Measurements from ENCODE around the gene MAP1LC3B. TPM values are rescaled to one million over a fixed set of nuclear protein-coding genes. Genes with fewer than 3 reads are reported as not detected.

Gene MAP1LC3B
- total and polyA plus RNA-seq, 2 of the 8 experiments (the other 6 are each of a cell fraction or from before 2014, with no cell fraction given), result 29.5 to 48.5 TPM

DNA sequence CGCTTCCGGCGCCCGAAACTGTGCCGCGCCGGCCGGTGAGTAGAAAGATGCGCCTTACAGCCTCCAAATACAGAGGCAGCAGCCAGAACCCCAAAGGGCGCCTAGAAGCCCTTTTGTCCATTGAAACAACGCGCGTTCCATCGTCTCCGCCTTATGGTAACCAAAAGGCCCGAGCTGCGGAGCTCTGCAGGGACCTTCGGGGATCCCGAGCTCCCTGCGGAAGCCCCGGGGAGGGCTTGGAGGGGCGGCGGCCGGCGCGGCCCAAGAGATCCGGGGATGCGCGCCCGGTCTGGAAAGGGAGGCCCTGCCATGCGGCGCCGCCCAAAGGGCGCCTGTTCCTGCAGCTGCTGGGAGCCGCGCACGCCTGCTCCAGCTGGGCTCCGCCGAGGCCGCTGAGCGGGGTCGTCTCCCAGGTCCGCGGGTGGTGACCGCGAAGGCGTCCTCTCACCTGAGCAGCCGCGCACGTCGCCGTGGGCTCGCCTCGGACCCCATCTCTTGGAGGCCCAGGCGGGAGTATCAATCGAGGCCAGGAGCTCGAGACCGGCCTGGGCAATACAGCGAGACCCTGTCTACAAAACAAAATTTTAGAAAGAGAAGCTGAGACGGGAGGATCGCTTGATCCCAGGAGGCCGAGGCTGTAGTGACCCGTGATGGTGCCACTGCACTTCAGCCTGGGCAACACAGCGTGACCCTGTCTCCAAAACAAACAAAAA, 7.8 kb upstream of the MAP1LC3B start:
- POLR2A ChIA-PET (ENCODE audit: partially characterized antibody), result interaction anchor here (0.8 to 3.0 kb wide), 9 partner anchors 10 to 78 kb away, joined by 3 to 31 read pairs (median 4); partner anchors contain the start of genes C16orf95 and MAP1LC3B
- Histone ChIP-seq H3K36me3 (ENCODE audit: control insufficient read depth in 2 of 4, insufficient read depth in 4 of 4, low read length in 3 of 4) (no peaks in the 10 kb centered on the region), H3K4me2 (ENCODE audit: insufficient read depth in 1 of 2, low read depth in 2 of 2, low read length in 2 of 2) (peak overlapping the region; percentile 18 to 63), H3K23ac (ENCODE audit: insufficient read length) (no peak overlapping the region), H2BK15ac (ENCODE audit: low read length) (no peak overlapping the region), H4K91ac (replicated peaks; ENCODE audit: insufficient read length, low read length) (peak overlapping the region; percentile 85), H3K56ac (replicated peaks; ENCODE audit: insufficient read length, low read depth, low read length) (no peak overlapping the region), H3K27me3 (replicated peaks in 1 of 4; ENCODE audit: control insufficient read depth in 3 of 4, extremely low read depth in 1 of 4, insufficient read depth in 3 of 4, low read length in 3 of 4) (no peaks in the 10 kb centered on the region), H4K5ac (ENCODE audit: insufficient read length, low read depth, low read length) (peak overlapping the region; percentile 74), H3K14ac (ENCODE audit: insufficient read length) (no peak overlapping the region), H4K8ac (ENCODE audit: extremely low read depth, insufficient read depth, low read length) (peak overlapping the region; percentile 91; the same call in 1 of the 2 replicates), H3K9me3 (ENCODE audit: insufficient read depth in 2 of 2, low read depth in 1 of 2, low read length in 1 of 2) (no peaks in the 10 kb centered on the region), H3K27ac (ENCODE audit: low read depth, low read length) (peak overlapping the region; percentile 71; the same call in 1 of the 2 replicates), H3K23me2 (ENCODE audit: low read depth, low read length) (peaks cover 7% of the 10 kb centered on the region; the same call in 1 of the 2 replicates), H3K18ac (ENCODE audit: extremely low read depth, low read length) (peak overlapping the region; percentile 60), H2AFZ (ENCODE audit: low read length) (no peak overlapping the region; the same call in 1 of the 2 replicates), H3K4ac (replicated peaks; ENCODE audit: insufficient read length, low read depth, low read length) (no peak overlapping the region), H2BK5ac (ENCODE audit: low read depth, low read length) (peak overlapping the region; percentile 27), H4K20me1 (replicated peaks in 1 of 2; ENCODE audit: control insufficient read depth in 1 of 2, insufficient read depth in 2 of 2, low read length in 2 of 2) (peaks cover 4 to 15% of the 10 kb centered on the region in 2 experiments), H2AK5ac (ENCODE audit: low read depth, low read length) (no peak overlapping the region), H2BK20ac (ENCODE audit: low read length) (no peak overlapping the region), H3K4me1 (replicated peaks in 1 of 4; ENCODE audit: control insufficient read depth in 3 of 4, insufficient read depth in 4 of 4, low read length in 3 of 4) (peaks cover 5 to 6% (median 5%) of the 10 kb centered on the region in 4 experiments; a peak in 4 of 7 replicates), H3K4me3 (ENCODE audit: extremely low read depth in 1 of 4, insufficient read depth in 2 of 4, low read depth in 3 of 4, low read length in 4 of 4) (peak overlapping the region; percentile 74 to 87 (median 76)), H3K79me1 (ENCODE audit: low read depth, low read length) (peaks cover 5% of the 10 kb centered on the region), H3K79me2 (ENCODE audit: control insufficient read depth in 1 of 2, insufficient read depth in 2 of 2, low read length in 2 of 2) (peaks cover 0 to 25% of the 10 kb centered on the region in 2 experiments; a peak in 3 of 4 replicates), H2BK12ac (ENCODE audit: low read depth, low read length) (0 out of 2 replicates have a peak overlapping the region, but pooled peaks have one; percentile 39), H2BK120ac (replicated peaks; ENCODE audit: low read depth, low read length) (no peak overlapping the region), H3K9ac (replicated peaks in 1 of 4; ENCODE audit: extremely low read depth in 1 of 4, low read depth in 3 of 4, low read length in 3 of 4) (peak overlapping the region; percentile 59 to 72 (median 68))
- no peak for FAIRE-seq
- DNase-seq (ENCODE audit: low read depth in 1 of 2, low spot score in 2 of 2), result no peak
- CTCF ChIA-PET (ENCODE audit: partially characterized antibody), result interaction anchor here (0.6 to 2.6 kb wide), 7 partner anchors 10 to 87 kb away, joined by 3 to 8 read pairs (median 4); no protein-coding TSS in a partner anchor
- WGBS, 2 experiments (ENCODE audit: extremely low coverage in 1 of 2, insufficient coverage in 1 of 2, insufficient read length in 1 of 2, insufficient replicate concordance in 2 of 2, low coverage in 1 of 2, low lambda C conversion rate in 2 of 2, missing lambda C conversion rate in 1 of 2), result 8% methylated on average over 50 of the region's 64 CpGs; no CpG with 5 or more reads in 1 of the 2 experiments
- TF ChIP-seq HDAC2 (IDR thresholded peaks at IDR 0.05; ENCODE audit: borderline replicate concordance in 1 of 2, low read depth in 2 of 2, low read length in 2 of 2), result peak in 1 of 2 experiments; percentile 88; a peak in 2 of 4 replicates
- no peak for TF ChIP-seq EP300 (IDR thresholded peaks at IDR 0.05; ENCODE audit: borderline replicate concordance in 1 of 2, low read depth in 2 of 2, low read length in 2 of 2)
- peak; percentile 96 for TF ChIP-seq RBBP5 (IDR thresholded peaks at IDR 0.05; ENCODE audit: borderline replicate concordance, low read depth, low read length)
- no peak for TF ChIP-seq POU5F1 (IDR thresholded peaks at IDR 0.05; ENCODE audit: low read depth, low read length)
- TF ChIP-seq CREB1 (IDR thresholded peaks at IDR 0.05), result no peak
- TF ChIP-seq SP4 (IDR thresholded peaks at IDR 0.05; ENCODE audit: low read length), result 0 out of 2 replicates have a peak, but pooled peaks have one; percentile 21
- TF ChIP-seq PHF8 (conservative IDR thresholded peaks at IDR 0.05; ENCODE audit: low read depth, low read length), result peak; percentile 89
- TF ChIP-seq POLR2A (IDR thresholded peaks at IDR 0.05; ENCODE audit: control extremely low read depth in 1 of 2, low read depth in 2 of 2, low read length in 2 of 2), result peak; percentile 66 to 81; a peak in 2 of 3 replicates
- TF ChIP-seq SIN3A (conservative IDR thresholded peaks at IDR 0.05 in 1 of 2, IDR thresholded peaks at IDR 0.05 in 1 of 2; ENCODE audit: low read depth in 1 of 2, low read length in 2 of 2), result peak in 1 of 2 experiments; percentile 70; a peak in 1 of 4 replicates
- TF ChIP-seq ASH2L (IDR thresholded peaks at IDR 0.05; ENCODE audit: low read length), result peak; percentile 100
- TF ChIP-seq POLR2AphosphoS5 (IDR thresholded peaks at IDR 0.05; ENCODE audit: low read depth, low read length), result peak; percentile 13
